Mucosa of stomach (tissue), 1 donor: ENCODE data around the gene TUFM.
"Not testable (repeated sequence)": the region's sequence is repeated elsewhere in the genome, so short reads cannot be mapped to it uniquely, and the experiment has no call there.

ENCODE experiments used
- H3K27me3 ChIP-seq: one replicate; pipeline ENCODE4 v1.7.0; 2013; ENCODE audit warnings: mild to moderate bottlenecking, low read length; ENCODE audit not compliant: control insufficient read depth, insufficient read depth
- H3K36me3 ChIP-seq: one replicate; pipeline ENCODE4 v1.7.0; 2013; ENCODE audit warnings: low read length; ENCODE audit not compliant: control insufficient read depth, insufficient read depth
- H3K4me1 ChIP-seq: one replicate; pipeline ENCODE4 v1.7.0; 2013; ENCODE audit warnings: mild to moderate bottlenecking, low read length; ENCODE audit not compliant: control insufficient read depth, insufficient read depth
- H3K4me3 ChIP-seq: one replicate; pipeline ENCODE4 v1.7.0; 2013; ENCODE audit warnings: low read length
- H3K9ac ChIP-seq: one replicate; pipeline ENCODE4 v1.7.0; 2013; ENCODE audit warnings: mild to moderate bottlenecking, low read length, moderate library complexity
- H3K9me3 ChIP-seq: one replicate; pipeline ENCODE4 v1.7.0; 2013; ENCODE audit warnings: mild to moderate bottlenecking, low read length, moderate library complexity; ENCODE audit not compliant: control insufficient read depth
- donor health status: Pancreatic carcinoma.

The TUFM gene

DNA sequence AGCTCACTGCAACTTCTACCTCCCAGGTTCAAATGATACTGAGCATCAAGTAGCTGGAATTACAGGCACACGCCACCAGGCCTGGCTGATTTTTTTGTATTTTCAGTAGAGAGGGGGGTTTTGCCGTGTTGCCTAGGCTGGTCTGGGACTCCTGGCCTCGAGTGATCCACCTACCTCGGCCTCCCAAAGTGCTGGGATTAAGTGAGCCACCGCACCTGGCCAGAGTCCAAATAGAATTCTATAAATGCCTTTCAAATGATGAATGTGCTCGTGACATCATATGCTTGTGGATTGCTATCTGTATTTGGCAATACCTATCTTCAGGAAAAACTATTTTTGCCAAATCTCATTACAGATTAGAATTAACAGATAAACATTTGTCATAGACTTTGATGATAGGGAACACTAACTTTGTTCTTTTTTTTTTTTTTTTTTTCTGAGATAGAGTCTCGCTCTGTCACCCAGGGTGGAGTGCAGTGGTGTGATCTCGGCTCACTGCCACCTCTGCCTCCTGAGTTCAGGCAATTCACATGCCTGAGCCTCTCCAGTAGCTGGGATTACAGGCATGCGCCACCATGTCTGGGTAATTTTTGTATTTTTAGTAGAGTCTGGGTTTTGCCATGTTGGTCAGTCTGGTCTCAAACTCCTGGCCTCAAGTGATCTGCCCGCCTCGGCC lies 38.6 kb downstream of the TUFM start:
- not testable (repeated sequence) for H3K9me3 ChIP-seq, H3K4me1 ChIP-seq, H3K4me3 ChIP-seq, H3K36me3 ChIP-seq, H3K9ac ChIP-seq, H3K27me3 ChIP-seq

DNA sequence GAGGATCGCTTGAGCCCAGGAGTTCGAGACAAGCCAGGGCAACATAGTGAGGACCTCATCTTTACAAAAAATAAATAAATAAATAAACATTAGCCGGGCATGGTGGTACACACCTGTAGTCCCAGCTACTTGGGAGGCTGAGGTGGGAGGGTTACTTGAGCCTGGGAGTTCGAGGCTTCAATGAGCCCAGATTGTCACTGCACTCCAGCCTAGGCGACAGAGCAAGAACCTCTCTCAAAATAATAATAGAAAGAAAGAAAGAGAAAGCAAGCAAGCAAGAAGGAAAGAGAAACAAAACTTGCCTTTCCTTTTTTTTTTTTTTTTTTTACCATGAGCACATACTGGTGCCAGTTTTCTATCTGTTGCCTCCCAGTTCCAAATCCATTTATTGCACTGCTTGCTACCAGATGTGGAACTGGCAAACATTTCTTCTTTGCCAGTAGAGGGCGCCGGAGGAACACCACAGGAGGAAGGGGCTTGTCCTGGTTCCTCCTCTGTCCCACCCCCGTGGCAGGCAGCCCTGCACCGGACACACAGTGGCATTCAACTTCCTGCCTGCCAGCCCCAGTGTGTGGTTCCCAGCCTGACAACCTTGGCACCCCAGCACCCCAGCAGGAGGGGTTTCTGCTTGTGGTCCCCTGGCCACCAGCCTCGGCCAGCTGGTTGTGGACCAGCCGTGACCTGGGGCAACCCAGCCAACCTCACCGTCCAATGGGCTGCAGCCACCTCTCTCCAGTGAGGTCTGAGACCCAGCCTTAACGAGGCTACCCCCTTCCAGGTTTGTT lies 43.7 kb downstream of the TUFM start:
- H3K4me1 ChIP-seq, H3K9me3 ChIP-seq, H3K27me3 ChIP-seq, H3K9ac ChIP-seq, H3K4me3 ChIP-seq, H3K36me3 ChIP-seq: not testable (repeated sequence)
